WTC11 (cell line): ENCODE measurements around the gene CERS3.

Source experiments
- FOXJ3 ChIP-seq: sonication (generic); formaldehyde crosslinking; IDR thresholded peaks from 2 replicates; pipeline ENCODE4 v1.9.0; 2021; ENCODE audit warnings: missing genetic modification reagents, mild to moderate bottlenecking, borderline replicate concordance
- NR1H2 ChIP-seq: sonication (generic); formaldehyde crosslinking; IDR thresholded peaks from 2 replicates; pipeline ENCODE4 v1.9.0; 2021; ENCODE audit warnings: mild to moderate bottlenecking, moderate library complexity, missing genetic modification reagents
- TF ChIP-seq, protein P1 (sequence below): fragments of 200-600 bp; IDR thresholded peaks from 2 replicates; pipeline ENCODE4 v1.8.0; 2022; ENCODE audit warnings: antibody characterized with exemption
- TF ChIP-seq, protein P2 (sequence below): sonication (generic); formaldehyde crosslinking; IDR thresholded peaks from 2 replicates; pipeline ENCODE4 v1.8.1; 2022; ENCODE audit warnings: low read depth, missing genetic modification reagents, borderline replicate concordance

DNA sequence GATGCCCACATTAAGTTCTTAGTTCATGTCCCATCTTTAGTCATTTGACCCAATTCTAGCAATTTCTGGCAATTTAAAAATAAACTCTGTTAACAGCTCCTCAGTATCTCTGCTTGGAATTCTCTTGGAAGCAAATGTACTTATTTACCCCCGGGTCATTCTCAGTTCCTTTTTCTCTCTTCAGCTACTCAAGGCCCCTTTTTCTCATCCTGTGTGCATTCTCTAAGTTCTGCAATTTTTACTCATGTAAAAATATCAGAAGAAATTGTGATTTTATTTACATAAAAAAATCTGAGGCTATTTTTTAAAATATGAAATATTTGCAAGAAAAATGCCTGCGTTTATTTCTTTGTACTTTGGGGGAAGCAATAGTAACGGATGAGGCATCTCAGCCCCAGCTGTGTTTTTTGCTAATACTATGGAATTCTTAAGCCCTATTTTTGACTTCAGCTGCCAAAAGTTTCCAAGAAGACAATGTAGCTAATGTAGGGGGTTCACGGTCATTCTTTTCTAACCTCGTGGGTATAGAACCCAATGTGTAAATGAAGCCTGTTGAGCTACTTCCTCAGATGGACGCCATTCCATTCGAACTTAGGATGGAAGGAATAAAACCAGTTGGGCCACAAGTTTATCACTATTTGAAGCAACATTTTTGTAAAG lies 20.0 kb downstream of the CERS3 start:
- TF ChIP-seq, protein P1, sequence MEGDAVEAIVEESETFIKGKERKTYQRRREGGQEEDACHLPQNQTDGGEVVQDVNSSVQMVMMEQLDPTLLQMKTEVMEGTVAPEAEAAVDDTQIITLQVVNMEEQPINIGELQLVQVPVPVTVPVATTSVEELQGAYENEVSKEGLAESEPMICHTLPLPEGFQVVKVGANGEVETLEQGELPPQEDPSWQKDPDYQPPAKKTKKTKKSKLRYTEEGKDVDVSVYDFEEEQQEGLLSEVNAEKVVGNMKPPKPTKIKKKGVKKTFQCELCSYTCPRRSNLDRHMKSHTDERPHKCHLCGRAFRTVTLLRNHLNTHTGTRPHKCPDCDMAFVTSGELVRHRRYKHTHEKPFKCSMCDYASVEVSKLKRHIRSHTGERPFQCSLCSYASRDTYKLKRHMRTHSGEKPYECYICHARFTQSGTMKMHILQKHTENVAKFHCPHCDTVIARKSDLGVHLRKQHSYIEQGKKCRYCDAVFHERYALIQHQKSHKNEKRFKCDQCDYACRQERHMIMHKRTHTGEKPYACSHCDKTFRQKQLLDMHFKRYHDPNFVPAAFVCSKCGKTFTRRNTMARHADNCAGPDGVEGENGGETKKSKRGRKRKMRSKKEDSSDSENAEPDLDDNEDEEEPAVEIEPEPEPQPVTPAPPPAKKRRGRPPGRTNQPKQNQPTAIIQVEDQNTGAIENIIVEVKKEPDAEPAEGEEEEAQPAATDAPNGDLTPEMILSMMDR: no peak
- no peak for TF ChIP-seq NR1H2
- TF ChIP-seq FOXJ3: no peak
- TF ChIP-seq, protein P2, sequence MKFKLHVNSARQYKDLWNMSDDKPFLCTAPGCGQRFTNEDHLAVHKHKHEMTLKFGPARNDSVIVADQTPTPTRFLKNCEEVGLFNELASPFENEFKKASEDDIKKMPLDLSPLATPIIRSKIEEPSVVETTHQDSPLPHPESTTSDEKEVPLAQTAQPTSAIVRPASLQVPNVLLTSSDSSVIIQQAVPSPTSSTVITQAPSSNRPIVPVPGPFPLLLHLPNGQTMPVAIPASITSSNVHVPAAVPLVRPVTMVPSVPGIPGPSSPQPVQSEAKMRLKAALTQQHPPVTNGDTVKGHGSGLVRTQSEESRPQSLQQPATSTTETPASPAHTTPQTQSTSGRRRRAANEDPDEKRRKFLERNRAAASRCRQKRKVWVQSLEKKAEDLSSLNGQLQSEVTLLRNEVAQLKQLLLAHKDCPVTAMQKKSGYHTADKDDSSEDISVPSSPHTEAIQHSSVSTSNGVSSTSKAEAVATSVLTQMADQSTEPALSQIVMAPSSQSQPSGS (CRISPR knock-in tag): no peak
